OCI-LY1 (cell line): ENCODE measurements around the gene TUBGCP6.
"Not testable (repeated sequence)": the region's sequence is repeated elsewhere in the genome, so short reads cannot be mapped to it uniquely, and the experiment has no call there.

Experiments used
- H2AFZ ChIP-seq: fragments of 200-600 bp; sonication (generic), shearing (Covaris generic); 2 replicates; pipeline ENCODE4 v1.6.0; 2014; ENCODE audit warnings: antibody characterized with exemption, mild to moderate bottlenecking, low read length
- H3F3A ChIP-seq: fragments of 200-600 bp; sonication (generic), shearing (Covaris generic); 2 replicates; pipeline ENCODE4 v1.6.0; 2014; ENCODE audit warnings: mild to moderate bottlenecking, antibody characterized with exemption, low read length, moderate library complexity; ENCODE audit not compliant: insufficient read depth
- H3K27ac ChIP-seq: fragments of 200-600 bp; sonication (generic); 2 replicates; pipeline ENCODE4 v1.5.1; 2014; ENCODE audit warnings: low read length, mixed run types, mild to moderate bottlenecking, low read depth; ENCODE audit not compliant: poor library complexity, severe bottlenecking
- H3K27me3 ChIP-seq: fragments of 200-600 bp; sonication (generic); 2 replicates; pipeline ENCODE4 v1.6.0; 2014; ENCODE audit warnings: antibody characterized with exemption, mild to moderate bottlenecking, low read length, moderate library complexity; ENCODE audit not compliant: insufficient read depth
- H3K36me3 ChIP-seq: fragments of 200-600 bp; sonication (generic); 2 replicates; pipeline ENCODE4 v1.6.1; 2014; ENCODE audit warnings: mild to moderate bottlenecking, antibody characterized with exemption, low read length, moderate library complexity, mixed read lengths; ENCODE audit not compliant: insufficient read depth
- H3K4me1 ChIP-seq: fragments of 200-600 bp; sonication (generic); 2 replicates; pipeline ENCODE4 v1.5.1; 2014; ENCODE audit warnings: mild to moderate bottlenecking, low read length, moderate library complexity; ENCODE audit not compliant: insufficient read depth, severe bottlenecking
- H3K4me2 ChIP-seq: fragments of 200-600 bp; sonication (generic), shearing (Covaris generic); 2 replicates; pipeline ENCODE4 v1.6.1; 2014; ENCODE audit warnings: low read length
- H3K4me3 ChIP-seq: fragments of 200-600 bp; sonication (generic); 2 replicates; pipeline ENCODE4 v1.5.1; 2014; ENCODE audit warnings: low read length, low read depth, mild to moderate bottlenecking, mixed read lengths; ENCODE audit not compliant: poor library complexity, severe bottlenecking
- H3K79me2 ChIP-seq: fragments of 200-600 bp; shearing (Covaris generic); 2 replicates; pipeline ENCODE4 v1.6.1; 2016; ENCODE audit warnings: mixed run types, low read length, mixed read lengths; ENCODE audit not compliant: insufficient read depth
- H3K9ac ChIP-seq: fragments of 200-600 bp; sonication (generic), shearing (Covaris generic); 2 replicates; pipeline ENCODE4 v1.6.1; 2014; ENCODE audit warnings: mild to moderate bottlenecking, low read length, mixed read lengths
- H3K9me2 ChIP-seq: fragments of 200-600 bp; sonication (generic), shearing (Covaris generic); 2 replicates; pipeline ENCODE4 v1.6.1; 2014; ENCODE audit warnings: low read depth, mild to moderate bottlenecking, low read length, mixed read lengths
- H3K9me3 ChIP-seq: fragments of 200-600 bp; shearing (Covaris generic); 2 replicates; pipeline ENCODE4 v1.6.1; 2014; ENCODE audit warnings: low read length, mixed read lengths
- H4K20me1 ChIP-seq: fragments of 200-600 bp; sonication (generic), shearing (Covaris generic); 2 replicates; pipeline ENCODE4 v1.6.0; 2016; ENCODE audit warnings: mild to moderate bottlenecking, low read length; ENCODE audit not compliant: insufficient read depth
- EZH2 ChIP-seq: fragments of 200-600 bp; sonication (generic), shearing (Covaris generic); IDR thresholded peaks from 2 replicates; pipeline ENCODE4 v1.8.0; 2017; ENCODE audit warnings: borderline replicate concordance, mixed run types, mild to moderate bottlenecking, antibody characterized with exemption, low read length, moderate library complexity, mixed read lengths
- TF ChIP-seq, protein P1 (sequence below): fragments of 200-600 bp; sonication (generic), shearing (Covaris generic); IDR thresholded peaks from 2 replicates; pipeline ENCODE4 v1.5.1; 2017; ENCODE audit warnings: mild to moderate bottlenecking, antibody characterized with exemption, low read length, moderate library complexity, mixed read lengths

TUBGCP6 gene

DNA sequence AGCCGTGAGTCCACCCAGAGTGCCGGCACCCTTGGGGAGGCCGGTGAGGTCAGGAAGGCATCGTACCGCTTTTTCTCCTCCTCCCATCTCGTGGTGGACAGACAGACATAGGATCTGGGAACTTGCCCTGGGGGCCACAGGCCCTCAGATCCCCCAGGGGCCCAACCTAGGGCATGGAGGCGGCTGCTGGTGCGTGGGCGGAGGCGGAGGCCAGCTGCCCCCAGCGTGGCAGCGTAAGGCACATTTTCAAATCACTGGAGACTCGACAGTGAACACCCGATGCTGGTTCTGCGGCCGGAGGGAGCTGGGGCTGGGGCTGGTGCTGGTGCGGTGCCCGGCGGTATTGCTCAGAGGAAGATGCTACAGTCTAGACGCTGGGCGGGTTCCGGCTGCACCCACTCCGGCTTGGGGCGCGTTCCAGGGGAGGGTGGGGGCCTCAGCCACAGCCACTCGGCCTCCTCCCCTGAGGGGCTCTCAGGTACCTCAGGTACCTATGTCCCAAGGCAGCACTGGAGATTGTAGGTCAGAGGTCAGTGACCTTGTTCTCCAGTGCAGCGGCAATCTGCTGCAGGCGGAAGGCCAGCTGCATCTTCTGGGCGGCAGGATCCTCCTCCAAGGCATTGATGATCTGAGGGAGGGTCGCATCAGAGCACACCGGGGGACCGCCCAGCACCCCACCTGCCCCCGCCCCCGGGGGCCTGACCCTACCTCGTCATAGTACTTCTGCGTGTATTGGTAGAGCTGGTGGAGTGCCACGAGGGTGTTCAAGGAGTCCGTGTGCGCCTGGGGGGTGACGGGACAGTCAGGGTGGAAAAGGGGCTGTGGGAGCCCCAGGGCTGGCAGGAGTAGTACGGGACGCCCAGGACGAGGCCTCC is 30.6 kb upstream of the TUBGCP6 start:
- H3K36me3 ChIP-seq: no peaks in the 10 kb centered on the region
- H3F3A ChIP-seq: no peaks in the 10 kb centered on the region
- no peaks in the 10 kb centered on the region for H4K20me1 ChIP-seq
- no peaks in the 10 kb centered on the region for H3K79me2 ChIP-seq
- TF ChIP-seq EZH2: no peak
- TF ChIP-seq, protein P1, sequence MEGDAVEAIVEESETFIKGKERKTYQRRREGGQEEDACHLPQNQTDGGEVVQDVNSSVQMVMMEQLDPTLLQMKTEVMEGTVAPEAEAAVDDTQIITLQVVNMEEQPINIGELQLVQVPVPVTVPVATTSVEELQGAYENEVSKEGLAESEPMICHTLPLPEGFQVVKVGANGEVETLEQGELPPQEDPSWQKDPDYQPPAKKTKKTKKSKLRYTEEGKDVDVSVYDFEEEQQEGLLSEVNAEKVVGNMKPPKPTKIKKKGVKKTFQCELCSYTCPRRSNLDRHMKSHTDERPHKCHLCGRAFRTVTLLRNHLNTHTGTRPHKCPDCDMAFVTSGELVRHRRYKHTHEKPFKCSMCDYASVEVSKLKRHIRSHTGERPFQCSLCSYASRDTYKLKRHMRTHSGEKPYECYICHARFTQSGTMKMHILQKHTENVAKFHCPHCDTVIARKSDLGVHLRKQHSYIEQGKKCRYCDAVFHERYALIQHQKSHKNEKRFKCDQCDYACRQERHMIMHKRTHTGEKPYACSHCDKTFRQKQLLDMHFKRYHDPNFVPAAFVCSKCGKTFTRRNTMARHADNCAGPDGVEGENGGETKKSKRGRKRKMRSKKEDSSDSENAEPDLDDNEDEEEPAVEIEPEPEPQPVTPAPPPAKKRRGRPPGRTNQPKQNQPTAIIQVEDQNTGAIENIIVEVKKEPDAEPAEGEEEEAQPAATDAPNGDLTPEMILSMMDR: no peak
- H3K9me3 ChIP-seq: no peaks in the 10 kb centered on the region
- no peak overlapping the region for H3K4me3 ChIP-seq
- H2AFZ ChIP-seq: no peak overlapping the region
- H3K4me1 ChIP-seq: peaks cover 13% of the 10 kb centered on the region
- H3K9me2 ChIP-seq: no peaks in the 10 kb centered on the region
- no peaks in the 10 kb centered on the region; the same call in 1 of the 2 replicates for H3K27me3 ChIP-seq
- no peak overlapping the region for H3K27ac ChIP-seq
- H3K4me2 ChIP-seq: no peak overlapping the region
- no peak overlapping the region for H3K9ac ChIP-seq

DNA sequence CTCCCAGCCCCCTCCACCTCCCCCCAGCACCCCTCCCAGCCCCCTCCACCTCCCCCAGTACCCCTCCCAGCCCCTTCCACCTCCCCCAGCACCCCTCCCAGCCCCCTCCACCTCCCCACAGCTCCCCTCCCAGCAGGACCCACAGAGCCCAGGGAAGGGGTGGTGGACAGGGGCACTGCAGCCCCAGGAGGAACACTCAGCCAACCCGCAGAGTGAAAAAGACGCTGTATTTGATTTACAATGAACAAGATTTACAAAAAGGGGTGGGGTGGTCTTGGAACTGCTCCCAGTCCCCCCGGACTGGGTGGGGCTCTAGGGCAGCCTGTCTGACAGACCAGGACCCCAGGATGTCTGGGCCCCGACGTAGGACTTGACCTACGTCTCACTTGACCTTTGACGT is 29.9 kb upstream of the TUBGCP6 start:
- Histone ChIP-seq H2AFZ (no peak overlapping the region), H3K9me2 (no peaks in the 10 kb centered on the region), H3K4me2 (no peak overlapping the region), H3K9ac (no peak overlapping the region), H3K36me3 (no peaks in the 10 kb centered on the region), H3K27ac (no peak overlapping the region), H3K27me3 (no peaks in the 10 kb centered on the region; the same call in 1 of the 2 replicates), H4K20me1 (no peaks in the 10 kb centered on the region), H3F3A (no peaks in the 10 kb centered on the region), H3K4me3 (no peak overlapping the region), H3K9me3 (no peaks in the 10 kb centered on the region), H3K79me2 (no peaks in the 10 kb centered on the region), H3K4me1 (peaks cover 15% of the 10 kb centered on the region)
- TF ChIP-seq, protein P1: no peak
- TF ChIP-seq EZH2: no peak

DNA sequence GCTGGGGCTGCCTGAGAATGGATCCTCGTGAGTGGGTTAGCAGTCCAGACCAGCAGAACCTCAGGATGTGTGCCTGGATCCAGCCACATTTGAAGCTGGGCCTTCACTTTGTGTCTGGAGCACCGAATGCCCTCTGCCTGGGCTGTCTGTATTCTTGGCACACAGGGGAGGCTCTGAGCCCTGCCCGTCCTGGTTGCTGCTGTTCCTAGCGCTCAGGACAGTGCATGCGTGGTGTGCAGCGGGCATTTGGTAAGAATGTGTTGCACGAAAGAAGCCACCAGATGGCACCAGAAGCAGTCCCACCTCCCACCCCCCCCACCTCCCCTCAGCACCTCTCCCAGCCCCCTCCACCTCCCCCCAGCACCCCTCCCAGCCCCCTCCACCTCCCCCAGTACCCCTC is 29.5 kb upstream of the TUBGCP6 start:
- no peaks in the 10 kb centered on the region for H3K79me2 ChIP-seq
- no peak overlapping the region for H3K9ac ChIP-seq
- no peaks in the 10 kb centered on the region for H3K9me3 ChIP-seq
- TF ChIP-seq EZH2: no peak
- TF ChIP-seq, protein P1: peak; percentile 19; the same call in 1 of the 2 replicates
- H4K20me1 ChIP-seq: no peaks in the 10 kb centered on the region
- H3F3A ChIP-seq: no peaks in the 10 kb centered on the region
- H3K4me3 ChIP-seq: no peak overlapping the region
- no peak overlapping the region for H3K4me2 ChIP-seq
- H3K27ac ChIP-seq: no peak overlapping the region
- peaks cover 19% of the 10 kb centered on the region for H3K4me1 ChIP-seq
- no peaks in the 10 kb centered on the region; the same call in 1 of the 2 replicates for H3K27me3 ChIP-seq
- H3K36me3 ChIP-seq: no peaks in the 10 kb centered on the region
- H3K9me2 ChIP-seq: no peaks in the 10 kb centered on the region
- no peak overlapping the region for H2AFZ ChIP-seq

DNA sequence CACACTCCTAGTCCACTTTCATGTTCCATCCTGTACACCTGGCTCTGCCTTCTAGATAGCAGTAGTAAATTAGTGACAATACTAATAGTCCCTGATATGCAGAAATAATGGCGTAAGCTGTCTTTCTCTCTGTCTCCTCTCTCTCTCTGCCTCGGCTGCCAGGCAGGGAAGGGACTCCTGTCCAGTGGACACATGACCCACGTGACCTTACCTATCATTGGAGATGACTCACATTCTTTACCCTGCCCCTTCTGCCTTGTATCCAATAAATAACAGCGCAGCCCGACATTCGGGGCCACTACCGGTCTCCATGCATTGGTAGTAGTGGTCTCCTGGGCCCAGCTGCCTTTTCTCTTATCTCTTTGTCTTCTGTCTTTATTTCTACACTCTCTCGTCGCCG is 29.0 kb upstream of the TUBGCP6 start:
- not testable (repeated sequence) for H3K36me3 ChIP-seq, H3K9ac ChIP-seq, H3K4me3 ChIP-seq, H3K9me3 ChIP-seq, H3F3A ChIP-seq, H3K4me2 ChIP-seq, H3K27me3 ChIP-seq, H4K20me1 ChIP-seq, H2AFZ ChIP-seq, H3K27ac ChIP-seq, H3K9me2 ChIP-seq, H3K79me2 ChIP-seq
- peaks cover 24% of the 10 kb centered on the region for H3K4me1 ChIP-seq

DNA sequence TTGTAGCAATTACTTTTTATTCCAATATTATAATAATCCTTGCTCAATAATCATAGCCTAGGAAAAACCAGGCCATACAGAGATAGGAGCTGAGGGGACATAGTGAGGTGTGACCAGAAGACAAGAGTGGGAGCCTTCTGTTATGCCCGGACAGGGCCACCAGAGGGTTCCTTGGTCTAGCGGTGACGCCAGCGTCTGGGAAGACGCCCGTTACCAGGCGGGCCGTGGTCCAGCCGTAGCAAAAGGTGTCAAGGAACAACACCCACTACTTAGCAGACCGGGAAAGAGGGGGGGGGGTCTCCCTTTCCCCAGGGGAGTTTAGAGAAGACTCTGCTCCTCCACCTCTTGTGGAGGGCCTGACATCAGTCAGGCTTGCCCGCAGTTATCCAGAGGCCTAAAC is 28.5 kb upstream of the TUBGCP6 start:
- not testable (repeated sequence) for H4K20me1 ChIP-seq

More for the DNA sequence above, 28.5 kb upstream of the TUBGCP6 start:
- not testable (repeated sequence) for H3K9me3 ChIP-seq, H3K4me3 ChIP-seq, H2AFZ ChIP-seq, H3K4me2 ChIP-seq, H3K36me3 ChIP-seq, H3K79me2 ChIP-seq, H3K9me2 ChIP-seq, H3F3A ChIP-seq, H3K27me3 ChIP-seq, H3K9ac ChIP-seq, H3K27ac ChIP-seq
- peaks cover 28% of the 10 kb centered on the region for H3K4me1 ChIP-seq
